Measurements from ENCODE around the gene TMEM11. TPM values are rescaled to one million over a fixed set of nuclear protein-coding genes. Genes with fewer than 3 reads are reported as not detected.

The TMEM11 gene
- total RNA-seq, 1 donor from 2014 or later: 34.9 TPM

- TF ChIP-seq, protein P1, sequence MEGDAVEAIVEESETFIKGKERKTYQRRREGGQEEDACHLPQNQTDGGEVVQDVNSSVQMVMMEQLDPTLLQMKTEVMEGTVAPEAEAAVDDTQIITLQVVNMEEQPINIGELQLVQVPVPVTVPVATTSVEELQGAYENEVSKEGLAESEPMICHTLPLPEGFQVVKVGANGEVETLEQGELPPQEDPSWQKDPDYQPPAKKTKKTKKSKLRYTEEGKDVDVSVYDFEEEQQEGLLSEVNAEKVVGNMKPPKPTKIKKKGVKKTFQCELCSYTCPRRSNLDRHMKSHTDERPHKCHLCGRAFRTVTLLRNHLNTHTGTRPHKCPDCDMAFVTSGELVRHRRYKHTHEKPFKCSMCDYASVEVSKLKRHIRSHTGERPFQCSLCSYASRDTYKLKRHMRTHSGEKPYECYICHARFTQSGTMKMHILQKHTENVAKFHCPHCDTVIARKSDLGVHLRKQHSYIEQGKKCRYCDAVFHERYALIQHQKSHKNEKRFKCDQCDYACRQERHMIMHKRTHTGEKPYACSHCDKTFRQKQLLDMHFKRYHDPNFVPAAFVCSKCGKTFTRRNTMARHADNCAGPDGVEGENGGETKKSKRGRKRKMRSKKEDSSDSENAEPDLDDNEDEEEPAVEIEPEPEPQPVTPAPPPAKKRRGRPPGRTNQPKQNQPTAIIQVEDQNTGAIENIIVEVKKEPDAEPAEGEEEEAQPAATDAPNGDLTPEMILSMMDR (conservative IDR thresholded peaks at IDR 0.05; ENCODE audit: low read depth, low read length): no peak
- H3K4me3 ChIP-seq (ENCODE audit: low read depth, low read length): no peak overlapping the region
- DNase-seq (ENCODE audit: low read depth): no peak
Measured at GRCh38 chr17:21247552-21248258, 33.7 kb upstream of the TMEM11 start.

- no peak overlapping the region for H3K4me3 ChIP-seq (ENCODE audit: low read depth, low read length)
- TF ChIP-seq, protein P1 (conservative IDR thresholded peaks at IDR 0.05; ENCODE audit: low read depth, low read length): no peak
- no peak for DNase-seq (ENCODE audit: low read depth)
Measured at GRCh38 chr17:21246698-21247097, 32.7 kb upstream of the TMEM11 start.

GRCh38 chr17:21245639-21246084, 31.7 kb upstream of the TMEM11 start:
- DNase-seq (ENCODE audit: low read depth): no peak
- H3K4me3 ChIP-seq (ENCODE audit: low read depth, low read length): no peak overlapping the region
- TF ChIP-seq, protein P1 (conservative IDR thresholded peaks at IDR 0.05; ENCODE audit: low read depth, low read length): no peak

- TF ChIP-seq, protein P1 (conservative IDR thresholded peaks at IDR 0.05; ENCODE audit: low read depth, low read length): no peak
- no peak for DNase-seq (ENCODE audit: low read depth)
- no peak overlapping the region for H3K4me3 ChIP-seq (ENCODE audit: low read depth, low read length)
Measured at GRCh38 chr17:21243516-21244303, 29.7 kb upstream of the TMEM11 start.

- DNase-seq (ENCODE audit: low read depth): no peak
Measured at GRCh38 chr17:21242780-21243515, 29.0 kb upstream of the TMEM11 start.

DNA sequence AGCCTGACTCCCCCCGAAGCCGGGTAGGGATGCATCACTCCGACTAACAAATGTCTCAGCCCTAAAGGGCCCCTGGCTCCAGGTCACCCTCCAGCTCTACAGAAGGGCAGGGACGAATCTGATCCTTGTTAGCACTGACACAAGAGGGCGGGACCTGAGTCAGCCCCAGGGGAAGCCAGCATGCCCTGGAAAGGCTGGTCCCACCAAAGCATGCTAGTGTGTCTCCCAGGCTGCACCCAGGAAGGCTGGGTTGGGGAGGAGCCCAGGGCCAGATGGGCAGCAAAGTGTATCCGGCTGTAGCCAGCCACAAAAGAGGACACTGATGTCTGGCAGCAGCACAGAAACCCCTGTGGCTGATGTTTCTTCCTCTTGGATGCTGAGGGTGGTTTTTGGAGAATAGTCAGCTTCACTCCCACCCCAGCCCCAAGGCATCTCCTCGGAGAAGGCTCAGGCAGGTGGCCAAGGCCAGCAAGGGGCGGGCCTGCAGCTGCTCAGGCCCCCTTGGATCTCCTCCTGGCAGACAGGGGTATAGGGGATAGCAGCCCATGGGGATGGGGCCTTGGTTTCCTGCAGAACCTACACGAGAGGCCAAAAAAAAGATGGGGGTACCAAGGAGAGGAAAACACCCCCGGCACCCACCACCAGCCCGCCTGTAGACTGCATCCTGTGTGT, 28.2 kb upstream of the TMEM11 start:
- DNase-seq (ENCODE audit: low read depth): no peak
- TF ChIP-seq, protein P1 (conservative IDR thresholded peaks at IDR 0.05; ENCODE audit: low read depth, low read length): no peak
- no peak overlapping the region for H3K4me3 ChIP-seq (ENCODE audit: low read depth, low read length)

More at GRCh38 chr17:21242780-21243515, 29.0 kb upstream of the TMEM11 start:
- TF ChIP-seq, protein P1 (conservative IDR thresholded peaks at IDR 0.05; ENCODE audit: low read depth, low read length): no peak
- H3K4me3 ChIP-seq (ENCODE audit: low read depth, low read length): no peak overlapping the region

Measured in epithelial cell of proximal tubule (primary cell).